ENCODE data around the gene DLG1. TPM values are rescaled to one million over a fixed set of nuclear protein-coding genes. Genes with fewer than 3 reads are reported as not detected.

Gene DLG1
- polyA plus RNA-seq, 1 donor from 2014 or later = 43.9 TPM

GRCh38 chr3:197343111-197343510, 44.7 kb upstream of the DLG1 start:
- H3K79me2 ChIP-seq (replicated peaks; ENCODE audit: insufficient read depth, low read length) = no peaks in the 10 kb centered on the region
- no peaks in the 10 kb centered on the region for H3K9me2 ChIP-seq (ENCODE audit: insufficient read depth, low read length)
- no peaks in the 10 kb centered on the region for H3K36me3 ChIP-seq (ENCODE audit: insufficient read depth, low read length)
- H2AFZ ChIP-seq (ENCODE audit: low read depth, low read length) = no peak overlapping the region
- no peaks in the 10 kb centered on the region for H3F3A ChIP-seq (ENCODE audit: insufficient read depth, low read length, poor library complexity, severe bottlenecking)
- no peaks in the 10 kb centered on the region for H3K9me3 ChIP-seq (ENCODE audit: low read length)
- H4K20me1 ChIP-seq (ENCODE audit: insufficient read depth) = no peaks in the 10 kb centered on the region
- no peak overlapping the region for H3K27ac ChIP-seq (ENCODE audit: low read length)
- no peak overlapping the region for H3K9ac ChIP-seq (ENCODE audit: low read length)
- no peak for TF ChIP-seq CTCF (IDR thresholded peaks at IDR 0.05; ENCODE audit: poor library complexity, severe bottlenecking)
- TF ChIP-seq TAF1 (IDR thresholded peaks at IDR 0.05; ENCODE audit: low read depth) = no peak
- no peak for TF ChIP-seq RAD21 (conservative IDR thresholded peaks at IDR 0.05)
- TF ChIP-seq POLR2AphosphoS5 (IDR thresholded peaks at IDR 0.05) = no peak
- no peak for TF ChIP-seq SMC3 (conservative IDR thresholded peaks at IDR 0.05; ENCODE audit: poor library complexity)
- no peak overlapping the region for H3K4me2 ChIP-seq (ENCODE audit: low read length)
- no peak overlapping the region for H3K4me3 ChIP-seq (ENCODE audit: low read length)
- H3K27me3 ChIP-seq (ENCODE audit: insufficient read depth, low read depth, low read length) = no peaks in the 10 kb centered on the region

DNA sequence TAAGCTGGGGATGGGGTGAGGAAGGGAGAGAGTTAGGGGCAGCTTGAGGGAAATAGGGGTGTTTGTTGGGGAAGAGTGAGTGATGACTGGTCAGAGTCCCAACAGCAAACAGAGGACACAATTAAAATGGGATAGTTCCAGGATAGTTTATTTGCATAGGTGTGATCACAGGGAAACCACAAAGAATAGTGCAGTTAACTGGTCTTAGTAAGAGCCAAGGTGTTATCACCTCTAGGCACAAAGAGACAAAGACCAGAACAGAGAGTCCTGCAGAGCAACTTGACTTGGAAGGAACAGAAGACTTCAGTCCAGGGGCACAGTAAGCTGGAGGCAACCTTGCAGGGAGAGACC, 42.1 kb upstream of the DLG1 start:
- Histone ChIP-seq H3K9me3 (ENCODE audit: low read length) (no peaks in the 10 kb centered on the region), H3K27ac (ENCODE audit: low read length) (no peak overlapping the region), H3K36me3 (ENCODE audit: insufficient read depth, low read length) (no peaks in the 10 kb centered on the region), H3K9ac (ENCODE audit: low read length) (no peak overlapping the region), H3K4me2 (ENCODE audit: low read length) (no peak overlapping the region), H3K9me2 (ENCODE audit: insufficient read depth, low read length) (no peaks in the 10 kb centered on the region), H4K20me1 (ENCODE audit: insufficient read depth) (no peaks in the 10 kb centered on the region), H3K79me2 (replicated peaks; ENCODE audit: insufficient read depth, low read length) (no peaks in the 10 kb centered on the region), H3K27me3 (ENCODE audit: insufficient read depth, low read depth, low read length) (no peaks in the 10 kb centered on the region), H2AFZ (ENCODE audit: low read depth, low read length) (no peak overlapping the region), H3F3A (ENCODE audit: insufficient read depth, low read length, poor library complexity, severe bottlenecking) (no peaks in the 10 kb centered on the region), H3K4me3 (ENCODE audit: low read length) (no peak overlapping the region)
- TF ChIP-seq TAF1 (IDR thresholded peaks at IDR 0.05; ENCODE audit: low read depth) = no peak
- no peak for TF ChIP-seq EP300 (conservative IDR thresholded peaks at IDR 0.05; ENCODE audit: poor library complexity, severe bottlenecking)
- TF ChIP-seq CTCF (IDR thresholded peaks at IDR 0.05; ENCODE audit: poor library complexity, severe bottlenecking) = no peak
- no peak for TF ChIP-seq RAD21 (conservative IDR thresholded peaks at IDR 0.05)
- no peak for TF ChIP-seq POLR2AphosphoS5 (IDR thresholded peaks at IDR 0.05)

- H2AFZ ChIP-seq (ENCODE audit: low read depth, low read length) = no peak overlapping the region
Measured at GRCh38 chr3:197339841-197340520, 41.6 kb upstream of the DLG1 start.

More at GRCh38 chr3:197339841-197340520, 41.6 kb upstream of the DLG1 start:
- Histone ChIP-seq H4K20me1 (ENCODE audit: insufficient read depth) (no peaks in the 10 kb centered on the region), H3K9me3 (ENCODE audit: low read length) (no peaks in the 10 kb centered on the region), H3K27ac (ENCODE audit: low read length) (no peak overlapping the region), H3K4me3 (ENCODE audit: low read length) (no peak overlapping the region), H3F3A (ENCODE audit: insufficient read depth, low read length, poor library complexity, severe bottlenecking) (no peaks in the 10 kb centered on the region), H3K36me3 (ENCODE audit: insufficient read depth, low read length) (no peaks in the 10 kb centered on the region), H3K27me3 (ENCODE audit: insufficient read depth, low read depth, low read length) (no peaks in the 10 kb centered on the region), H3K9me2 (ENCODE audit: insufficient read depth, low read length) (no peaks in the 10 kb centered on the region), H3K4me2 (ENCODE audit: low read length) (no peak overlapping the region), H3K9ac (ENCODE audit: low read length) (no peak overlapping the region), H3K79me2 (replicated peaks; ENCODE audit: insufficient read depth, low read length) (no peaks in the 10 kb centered on the region)
- TF ChIP-seq TAF1 (IDR thresholded peaks at IDR 0.05; ENCODE audit: low read depth) (no peak), SMC3 (conservative IDR thresholded peaks at IDR 0.05; ENCODE audit: poor library complexity) (no peak), EP300 (conservative IDR thresholded peaks at IDR 0.05; ENCODE audit: poor library complexity, severe bottlenecking) (no peak), POLR2AphosphoS5 (IDR thresholded peaks at IDR 0.05) (no peak), EZH2 (IDR thresholded peaks at IDR 0.05; ENCODE audit: borderline replicate concordance, insufficient read depth, low read length, poor library complexity, severe bottlenecking) (no peak), CTCF (IDR thresholded peaks at IDR 0.05; ENCODE audit: poor library complexity, severe bottlenecking) (no peak), RAD21 (conservative IDR thresholded peaks at IDR 0.05) (no peak), MXI1 (conservative IDR thresholded peaks at IDR 0.05; ENCODE audit: poor library complexity, severe bottlenecking) (no peak), REST (IDR thresholded peaks at IDR 0.05; ENCODE audit: borderline replicate concordance) (no peak)

All from neural cell (in vitro differentiated cells).